Stomach smooth muscle (tissue), 2 donors: ENCODE measurements around the gene VWA7.
"Not testable (repeated sequence)": the region's sequence is repeated elsewhere in the genome, so short reads cannot be mapped to it uniquely, and the experiment has no call there.

ENCODE experiments used
- H3K27ac ChIP-seq: one replicate; pipeline ENCODE4 v1.7.0; 2013; ENCODE audit warnings: mild to moderate bottlenecking, low read length, inconsistent platforms
- H3K27me3 ChIP-seq, 2 donors: one replicate each; pipeline ENCODE4 v1.7.0; 2013; ENCODE audit warnings: low read length in 2 of 2; ENCODE audit not compliant: insufficient read depth in 2 of 2, control insufficient read depth in 1 of 2
- H3K36me3 ChIP-seq, 2 donors: one replicate each; pipeline ENCODE4 v1.7.0; 2013; ENCODE audit warnings: low read length in 2 of 2; ENCODE audit not compliant: control insufficient read depth in 2 of 2, insufficient read depth in 2 of 2
- H3K4me1 ChIP-seq: one replicate; pipeline ENCODE4 v1.7.0; 2013; ENCODE audit warnings: low read length; ENCODE audit not compliant: control insufficient read depth, insufficient read depth
- H3K4me3 ChIP-seq, 2 donors: one replicate each; pipeline ENCODE4 v1.7.0; 2013; ENCODE audit warnings: low read length in 2 of 2
- H3K9ac ChIP-seq, 2 donors: one replicate each; pipeline ENCODE4 v1.7.0; 2013; ENCODE audit warnings: low read length in 2 of 2, mild to moderate bottlenecking in 1 of 2
- H3K9me3 ChIP-seq, 2 donors: one replicate each; pipeline ENCODE4 v1.7.0; 2013; ENCODE audit warnings: low read length in 2 of 2; ENCODE audit not compliant: control insufficient read depth in 2 of 2
- donor health status: healthy.
- donor health status: Pancreatic carcinoma.

The VWA7 gene

DNA sequence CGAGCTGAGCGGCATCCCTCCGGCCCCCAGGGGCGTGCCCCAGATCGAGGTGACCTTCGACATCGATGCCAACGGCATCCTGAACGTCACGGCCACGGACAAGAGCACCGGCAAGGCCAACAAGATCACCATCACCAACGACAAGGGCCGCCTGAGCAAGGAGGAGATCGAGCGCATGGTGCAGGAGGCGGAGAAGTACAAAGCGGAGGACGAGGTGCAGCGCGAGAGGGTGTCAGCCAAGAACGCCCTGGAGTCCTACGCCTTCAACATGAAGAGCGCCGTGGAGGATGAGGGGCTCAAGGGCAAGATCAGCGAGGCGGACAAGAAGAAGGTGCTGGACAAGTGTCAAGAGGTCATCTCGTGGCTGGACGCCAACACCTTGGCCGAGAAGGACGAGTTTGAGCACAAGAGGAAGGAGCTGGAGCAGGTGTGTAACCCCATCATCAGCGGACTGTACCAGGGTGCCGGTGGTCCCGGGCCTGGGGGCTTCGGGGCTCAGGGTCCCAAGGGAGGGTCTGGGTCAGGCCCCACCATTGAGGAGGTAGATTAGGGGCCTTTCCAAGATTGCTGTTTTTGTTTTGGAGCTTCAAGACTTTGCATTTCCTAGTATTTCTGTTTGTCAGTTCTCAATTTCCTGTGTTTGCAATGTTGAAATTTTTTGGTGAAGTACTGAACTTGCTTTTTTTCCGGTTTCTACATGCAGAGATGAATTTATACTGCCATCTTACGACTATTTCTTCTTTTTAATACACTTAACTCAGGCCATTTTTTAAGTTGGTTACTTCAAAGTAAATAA, 40.2 kb upstream of the VWA7 start:
- not testable (repeated sequence) for H3K36me3 ChIP-seq, H3K9ac ChIP-seq, H3K27me3 ChIP-seq, H3K9me3 ChIP-seq
- H3K4me3 ChIP-seq = peak overlapping the region; percentile 71 to 80
- peaks cover 17% of the 10 kb centered on the region for H3K4me1 ChIP-seq
- peak overlapping the region; percentile 58 for H3K27ac ChIP-seq

DNA sequence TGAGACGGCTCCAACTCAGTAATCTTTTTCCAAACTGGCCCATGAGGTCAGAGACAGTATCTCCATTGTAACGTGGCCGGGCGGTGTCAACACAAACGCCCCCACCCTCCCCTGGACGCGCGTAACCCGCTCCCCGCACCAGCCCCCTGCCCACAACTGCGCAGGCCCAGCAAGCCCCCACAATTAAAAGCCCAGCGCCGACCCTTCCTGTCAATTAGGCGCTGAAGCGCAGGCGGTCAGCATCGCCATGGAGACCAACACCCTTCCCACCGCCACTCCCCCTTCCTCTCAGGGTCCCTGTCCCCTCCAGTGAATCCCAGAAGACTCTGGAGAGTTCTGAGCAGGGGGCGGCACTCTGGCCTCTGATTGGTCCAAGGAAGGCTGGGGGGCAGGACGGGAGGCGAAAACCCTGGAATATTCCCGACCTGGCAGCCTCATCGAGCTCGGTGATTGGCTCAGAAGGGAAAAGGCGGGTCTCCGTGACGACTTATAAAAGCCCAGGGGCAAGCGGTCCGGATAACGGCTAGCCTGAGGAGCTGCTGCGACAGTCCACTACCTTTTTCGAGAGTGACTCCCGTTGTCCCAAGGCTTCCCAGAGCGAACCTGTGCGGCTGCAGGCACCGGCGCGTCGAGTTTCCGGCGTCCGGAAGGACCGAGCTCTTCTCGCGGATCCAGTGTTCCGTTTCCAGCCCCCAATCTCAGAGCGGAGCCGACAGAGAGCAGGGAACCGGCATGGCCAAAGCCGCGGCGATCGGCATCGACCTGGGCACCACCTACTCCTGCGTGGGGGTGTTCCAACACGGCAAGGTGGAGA, 38.1 kb upstream of the VWA7 start, which contains the start of the genes HSPA1A and HSPA1L:
Gene HSPA1A (plus strand): TSS at position 519 of the 814 bp plus-strand sequence. CDS start 214 bp downstream, at position 733.
Gene HSPA1L (minus strand): TSS at position 259 of the 814 bp plus-strand sequence. CDS start 3,311 bp downstream, outside the sequence.
- Histone ChIP-seq H3K9ac (peak within 1 kb of the TSS; percentile 82 to 87), H3K4me1 (peaks cover 7% of the 10 kb centered on the region), H3K27me3 (no peaks in the 10 kb centered on the region), H3K9me3 (peaks cover 0 to 4% of the 10 kb centered on the region in 2 donors), H3K27ac (peak within 1 kb of the TSS; percentile 98), H3K36me3 (no peaks in the 10 kb centered on the region), H3K4me3 (peak within 1 kb of the TSS; percentile 77 to 86)

DNA sequence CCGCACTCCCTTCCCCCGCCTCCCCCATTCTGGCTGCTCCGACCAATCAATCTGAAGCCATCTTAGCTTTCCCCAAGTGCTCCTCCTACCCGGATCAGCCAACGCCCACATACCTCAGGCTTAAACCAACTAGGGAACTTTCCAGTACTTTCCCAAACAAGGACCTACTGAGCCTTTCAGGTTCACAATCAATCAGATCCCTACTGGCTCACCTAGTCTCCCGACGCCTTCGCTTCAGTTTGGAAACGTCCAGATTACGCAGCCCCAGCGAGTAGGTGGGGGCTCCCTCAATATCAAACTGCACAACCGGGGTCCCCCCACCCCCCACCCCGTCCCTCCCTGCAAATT, 37.5 kb upstream of the VWA7 start:
- Histone ChIP-seq H3K27me3 (no peaks in the 10 kb centered on the region), H3K36me3 (no peaks in the 10 kb centered on the region), H3K4me3 (peak overlapping the region; percentile 56 to 86), H3K4me1 (peaks cover 7% of the 10 kb centered on the region), H3K27ac (peak overlapping the region; percentile 98), H3K9me3 (peaks cover 0 to 4% of the 10 kb centered on the region in 2 donors), H3K9ac (peak overlapping the region; percentile 36 to 70)

DNA sequence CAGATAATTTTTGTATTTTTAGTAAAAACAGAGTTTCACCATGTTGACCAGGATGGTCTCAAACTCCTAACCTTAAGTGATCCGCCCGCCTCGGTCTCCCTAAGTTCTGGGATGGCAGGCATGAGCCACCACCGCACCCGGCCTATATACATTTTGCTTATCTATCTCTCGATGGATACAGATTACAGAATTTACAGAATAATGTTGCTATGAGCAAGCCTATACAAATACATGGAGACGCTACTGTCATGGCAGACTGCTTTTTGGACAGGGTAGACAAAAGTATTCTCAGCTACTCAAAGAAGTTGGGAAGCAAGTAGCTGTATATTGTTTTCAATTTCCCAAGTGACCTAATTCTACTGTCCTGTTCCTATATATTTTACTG, 36.3 kb upstream of the VWA7 start:
- H3K27me3 ChIP-seq = no peaks in the 10 kb centered on the region
- H3K9me3 ChIP-seq = peaks cover 0 to 4% of the 10 kb centered on the region in 2 donors
- peak overlapping the region; percentile 84 for H3K27ac ChIP-seq
- peak overlapping the region; percentile 69 for H3K9ac ChIP-seq
- H3K4me1 ChIP-seq = peaks cover 7% of the 10 kb centered on the region
- peak overlapping the region in 1 of 2 donors; percentile 44 for H3K4me3 ChIP-seq
- no peaks in the 10 kb centered on the region for H3K36me3 ChIP-seq

DNA sequence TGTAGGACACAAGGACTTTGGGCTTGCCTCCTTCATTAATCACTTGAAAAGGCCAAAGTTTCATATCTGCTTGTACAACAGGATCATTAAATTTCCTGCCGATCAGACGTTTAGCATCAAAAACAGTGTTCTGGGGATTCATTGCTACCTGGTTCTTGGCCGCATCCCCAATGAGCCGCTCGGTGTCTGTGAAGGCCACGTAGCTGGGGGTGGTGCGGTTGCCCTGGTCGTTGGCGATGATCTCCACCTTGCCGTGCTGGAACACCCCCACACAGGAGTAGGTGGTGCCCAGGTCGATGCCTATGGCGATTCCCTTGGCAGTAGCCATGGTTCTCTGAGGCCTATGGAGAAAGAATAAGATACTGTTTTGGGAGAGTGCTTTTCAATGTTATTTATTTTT, 34.5 kb upstream of the VWA7 start:
- no peaks in the 10 kb centered on the region for H3K27me3 ChIP-seq

DNA sequence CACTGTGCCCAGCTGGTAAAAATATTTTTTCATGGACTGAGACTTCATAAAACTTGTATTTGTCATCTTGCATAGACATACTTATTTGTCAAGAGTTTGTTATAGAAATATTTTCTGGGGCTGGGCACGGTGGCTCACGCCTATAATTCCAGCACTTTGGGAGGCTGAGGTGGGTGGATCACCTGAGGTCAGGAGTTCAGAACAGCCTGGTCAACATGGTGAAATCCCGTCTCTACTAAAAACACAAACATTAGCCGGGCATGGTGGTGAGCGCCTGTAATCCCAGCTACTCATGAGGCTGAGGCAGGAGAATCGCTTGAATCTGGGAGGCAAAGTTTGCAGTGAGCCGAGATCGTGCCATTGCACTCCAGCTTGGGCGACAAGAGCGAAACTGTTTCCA, 31.5 kb upstream of the VWA7 start:
- not testable (repeated sequence) for H3K9me3 ChIP-seq, H3K27me3 ChIP-seq, H3K4me3 ChIP-seq, H3K9ac ChIP-seq, H3K27ac ChIP-seq, H3K36me3 ChIP-seq
- H3K4me1 ChIP-seq = peaks cover 12% of the 10 kb centered on the region

More for the DNA sequence above, 34.5 kb upstream of the VWA7 start:
- Histone ChIP-seq H3K27ac (no peak overlapping the region), H3K9ac (no peak overlapping the region), H3K36me3 (no peaks in the 10 kb centered on the region), H3K9me3 (no peaks in the 10 kb centered on the region), H3K4me3 (no peak overlapping the region), H3K4me1 (peaks cover 8% of the 10 kb centered on the region)

DNA sequence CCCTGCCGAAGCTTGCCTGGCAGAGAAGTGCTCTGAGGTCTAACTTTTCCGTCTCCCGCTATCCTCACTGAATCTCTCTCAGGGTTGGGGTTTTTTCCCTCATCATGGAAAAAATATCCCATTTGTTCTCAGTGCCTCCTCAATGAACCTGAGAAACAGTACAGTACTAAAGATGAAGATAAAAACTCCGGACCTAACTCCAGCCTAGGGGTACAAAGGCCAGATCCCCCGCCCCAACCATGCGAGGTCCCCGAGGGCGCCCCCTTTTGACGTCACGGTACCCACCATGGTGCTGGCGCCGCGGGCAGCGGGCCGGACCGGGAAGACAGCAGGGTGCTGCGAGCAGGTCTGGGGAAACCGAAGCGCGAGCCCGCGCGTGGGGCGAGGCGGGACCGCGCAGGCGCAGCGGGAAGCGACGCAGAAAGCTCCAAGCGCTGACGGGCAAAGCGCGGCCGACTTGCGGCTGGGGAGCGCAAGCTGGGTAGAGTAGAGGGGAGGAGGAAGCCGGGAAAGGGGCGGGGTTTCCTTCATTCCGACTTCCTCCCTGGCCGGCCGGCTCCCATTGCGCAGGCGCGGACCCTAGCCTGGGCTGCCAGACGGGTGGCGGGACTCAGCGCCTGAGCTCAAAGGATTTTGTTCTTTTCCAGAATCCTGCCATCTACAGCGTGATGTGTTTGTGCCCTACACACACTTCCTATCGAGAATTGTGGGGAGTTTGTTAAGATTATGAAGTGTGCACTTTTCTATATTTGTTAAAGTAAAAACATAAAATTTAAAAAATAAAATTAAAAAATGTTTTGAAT, 29.5 kb upstream of the VWA7 start, which contains the start of gene LSM2:
Gene LSM2 (minus strand): TSS at position 497 of the 803 bp plus-strand sequence. CDS start 209 bp downstream, at position 288.
- Histone ChIP-seq H3K9me3 (no peaks in the 10 kb centered on the region), H3K4me1 (peaks cover 12% of the 10 kb centered on the region), H3K27me3 (no peaks in the 10 kb centered on the region), H3K36me3 (peaks cover 0 to 2% of the 10 kb centered on the region in 2 donors), H3K4me3 (peak within 1 kb of the TSS; percentile 60 to 84), H3K9ac (peak within 1 kb of the TSS; percentile 73 to 86), H3K27ac (peak within 1 kb of the TSS; percentile 96)

DNA sequence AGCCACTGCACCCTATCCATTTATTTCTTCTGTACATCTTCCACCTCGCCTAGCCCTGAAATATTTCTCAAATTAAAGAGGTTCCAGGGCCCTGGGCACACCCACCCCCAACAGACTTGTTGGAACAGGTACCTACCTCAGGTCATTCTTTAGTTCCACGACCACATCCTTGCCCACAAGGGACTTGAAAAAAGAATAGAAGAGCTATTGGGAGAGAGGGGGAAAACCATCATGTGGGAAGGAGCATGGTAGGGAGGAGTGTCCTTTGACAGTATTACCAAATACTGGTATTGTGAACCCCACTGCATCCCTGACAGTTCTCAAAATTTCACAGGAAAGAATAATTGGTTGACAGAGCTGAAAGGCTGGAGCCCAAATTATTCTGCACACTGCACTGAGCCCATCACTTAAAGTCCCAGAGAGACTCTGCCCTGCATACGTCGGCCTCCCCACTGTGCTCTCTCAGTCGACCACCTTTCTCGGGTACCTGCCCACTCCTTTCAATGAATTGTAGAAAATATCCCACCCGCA, 28.9 kb upstream of the VWA7 start:
- Histone ChIP-seq H3K27me3 (no peaks in the 10 kb centered on the region), H3K36me3 (peaks cover 0 to 2% of the 10 kb centered on the region in 2 donors), H3K4me3 (peak overlapping the region; percentile 60 to 84), H3K9me3 (no peaks in the 10 kb centered on the region), H3K4me1 (peaks cover 12% of the 10 kb centered on the region), H3K27ac (peak overlapping the region; percentile 96), H3K9ac (peak overlapping the region; percentile 73 to 86)

DNA sequence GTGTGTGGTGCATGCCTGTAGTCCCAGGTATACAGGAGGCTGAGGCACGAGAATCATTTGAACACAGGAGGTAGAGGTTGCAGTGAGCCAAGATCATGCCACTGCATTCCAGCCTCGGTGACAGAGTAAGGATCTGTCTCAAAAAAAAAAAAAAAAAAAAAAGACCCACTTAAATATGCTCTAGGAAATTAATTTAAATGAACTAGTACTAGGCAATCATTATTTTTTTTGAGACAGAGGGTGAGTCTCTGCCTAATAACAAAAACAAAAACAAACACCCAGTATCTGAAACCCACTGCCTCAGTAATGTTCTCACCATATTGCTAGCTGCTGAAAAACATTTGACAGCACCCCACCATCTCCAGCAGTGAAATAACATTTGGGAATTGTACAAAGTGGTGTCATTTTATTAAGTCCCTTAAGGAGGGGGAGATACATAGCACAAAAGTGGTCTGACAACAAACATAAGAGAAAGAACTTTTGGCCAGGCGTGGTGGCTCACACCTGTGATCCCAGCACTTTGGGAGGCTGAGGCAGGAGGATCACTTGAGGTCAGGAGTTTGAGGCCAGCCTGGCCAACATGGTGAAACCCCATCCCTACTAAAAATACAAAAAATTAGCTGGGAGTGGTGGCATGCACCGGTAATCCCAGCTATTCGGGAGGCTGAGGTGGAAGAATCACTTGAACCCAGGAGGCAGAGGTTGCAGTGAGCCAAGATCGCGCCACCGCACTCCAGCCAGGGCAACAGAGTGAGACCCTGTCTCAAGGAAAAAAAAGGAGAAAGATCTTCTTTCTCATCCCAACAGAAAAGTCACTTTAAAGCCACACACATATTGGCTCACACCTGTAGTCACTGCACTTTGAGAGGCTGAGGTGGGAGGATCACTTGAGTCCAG, 24.2 kb upstream of the VWA7 start:
- H3K4me1 ChIP-seq, H3K9ac ChIP-seq: not testable (repeated sequence)

More for the DNA sequence above, 24.2 kb upstream of the VWA7 start:
- not testable (repeated sequence) for H3K9me3 ChIP-seq, H3K27me3 ChIP-seq, H3K36me3 ChIP-seq, H3K27ac ChIP-seq, H3K4me3 ChIP-seq
